Epithelial cell of esophagus (primary cell): ENCODE data around the gene DNAJC13.

ENCODE experiments used
- DNase-seq: peaks from one replicate; pipeline ENCODE4 v3.0.0; 2010; ENCODE audit warnings: low read depth
- H3K4me3 ChIP-seq: 2 replicates; pipeline ENCODE4 v1.5.1; 2011; ENCODE audit warnings: mild to moderate bottlenecking, low read length, control low read depth
- TF ChIP-seq, protein P1 (sequence below): IDR thresholded peaks from 2 replicates; pipeline ENCODE4 v1.5.1; 2011; ENCODE audit warnings: low read depth, mild to moderate bottlenecking, low read length, control low read depth, inconsistent platforms; ENCODE audit not compliant: insufficient read depth; ENCODE audit errors: missing control alignments

Gene DNAJC13

DNA sequence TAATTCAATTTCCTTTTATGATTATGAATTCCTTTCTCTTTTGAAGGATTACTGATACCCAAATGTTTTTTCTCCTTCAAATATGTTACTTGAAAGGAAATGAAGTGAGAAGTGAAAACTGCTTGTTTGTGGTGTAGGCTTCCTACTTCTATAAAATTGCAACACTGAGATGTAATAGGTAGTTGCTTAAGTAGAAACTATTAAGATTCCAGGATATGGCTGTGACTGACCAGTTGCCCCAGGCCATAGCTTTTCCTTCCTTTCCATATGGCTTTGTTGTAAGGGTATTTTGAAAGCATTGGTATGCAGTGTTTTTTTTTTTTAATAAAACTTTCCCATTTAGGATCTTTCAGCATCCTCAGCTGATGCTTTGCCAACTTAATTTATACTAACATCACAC lies 28.5 kb downstream of the DNAJC13 start:
- peak; percentile 82 for DNase-seq

DNA sequence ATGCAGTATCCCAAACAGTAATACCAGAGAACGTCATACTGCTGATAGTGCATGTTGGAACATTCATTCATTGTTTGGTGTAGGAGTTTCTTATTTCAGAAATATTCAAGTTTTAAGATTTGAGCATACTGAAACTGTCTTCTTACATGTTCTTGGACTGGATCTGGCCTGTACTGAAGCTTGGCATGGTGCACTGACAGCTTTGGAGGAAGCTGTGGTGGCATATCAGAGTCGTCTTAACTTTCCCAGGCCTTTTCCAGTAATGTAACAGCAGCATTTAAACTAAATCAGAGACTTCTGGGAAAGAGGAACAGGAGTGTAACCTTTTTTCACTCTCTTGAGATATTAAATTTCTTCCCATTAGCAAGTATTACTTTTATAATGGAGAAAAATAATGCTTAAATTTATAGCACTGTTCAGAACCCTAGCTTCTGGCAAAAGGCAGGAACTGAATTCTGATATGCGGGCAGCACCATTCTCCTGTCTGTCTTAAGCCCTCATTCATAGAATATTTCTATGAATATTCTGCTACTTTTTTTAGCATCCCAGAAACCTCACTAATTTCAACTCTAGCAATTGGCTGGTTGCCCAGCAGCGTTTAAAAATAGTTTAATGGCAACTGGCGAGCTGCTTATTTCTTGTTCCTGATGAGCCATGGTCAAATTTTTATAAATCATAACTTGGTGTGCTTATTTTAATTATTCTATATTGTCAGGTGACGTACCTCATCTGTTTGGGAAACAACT lies 31.1 kb downstream of the DNAJC13 start:
- DNase-seq, result no peak
- no peak overlapping the region for H3K4me3 ChIP-seq
- TF ChIP-seq, protein P1, sequence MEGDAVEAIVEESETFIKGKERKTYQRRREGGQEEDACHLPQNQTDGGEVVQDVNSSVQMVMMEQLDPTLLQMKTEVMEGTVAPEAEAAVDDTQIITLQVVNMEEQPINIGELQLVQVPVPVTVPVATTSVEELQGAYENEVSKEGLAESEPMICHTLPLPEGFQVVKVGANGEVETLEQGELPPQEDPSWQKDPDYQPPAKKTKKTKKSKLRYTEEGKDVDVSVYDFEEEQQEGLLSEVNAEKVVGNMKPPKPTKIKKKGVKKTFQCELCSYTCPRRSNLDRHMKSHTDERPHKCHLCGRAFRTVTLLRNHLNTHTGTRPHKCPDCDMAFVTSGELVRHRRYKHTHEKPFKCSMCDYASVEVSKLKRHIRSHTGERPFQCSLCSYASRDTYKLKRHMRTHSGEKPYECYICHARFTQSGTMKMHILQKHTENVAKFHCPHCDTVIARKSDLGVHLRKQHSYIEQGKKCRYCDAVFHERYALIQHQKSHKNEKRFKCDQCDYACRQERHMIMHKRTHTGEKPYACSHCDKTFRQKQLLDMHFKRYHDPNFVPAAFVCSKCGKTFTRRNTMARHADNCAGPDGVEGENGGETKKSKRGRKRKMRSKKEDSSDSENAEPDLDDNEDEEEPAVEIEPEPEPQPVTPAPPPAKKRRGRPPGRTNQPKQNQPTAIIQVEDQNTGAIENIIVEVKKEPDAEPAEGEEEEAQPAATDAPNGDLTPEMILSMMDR, result no peak

More for the DNA sequence above, 28.5 kb downstream of the DNAJC13 start:
- TF ChIP-seq, protein P1, result no peak
- H3K4me3 ChIP-seq, result no peak overlapping the region

DNA sequence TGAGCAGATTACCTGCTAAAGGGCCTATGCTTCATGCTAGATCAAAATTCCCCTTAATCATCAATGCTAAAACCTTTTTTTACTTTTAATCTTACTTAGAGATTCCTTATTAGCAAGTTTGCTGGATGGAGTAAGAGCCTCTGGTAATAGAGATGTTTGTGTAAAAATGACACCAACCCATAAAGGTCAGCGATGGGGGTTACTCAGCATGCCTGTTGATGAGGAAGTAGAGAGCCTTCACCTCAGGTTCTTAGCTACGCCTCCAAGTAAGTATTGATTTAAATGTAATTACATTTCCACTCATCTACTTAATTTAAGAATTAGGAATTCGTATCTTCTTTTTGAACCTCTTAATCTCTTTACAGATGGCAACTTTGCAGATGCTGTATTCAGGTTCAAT lies 38.8 kb downstream of the DNAJC13 start:
- no peak overlapping the region for H3K4me3 ChIP-seq
- TF ChIP-seq, protein P1, result no peak
- DNase-seq, result no peak

DNA sequence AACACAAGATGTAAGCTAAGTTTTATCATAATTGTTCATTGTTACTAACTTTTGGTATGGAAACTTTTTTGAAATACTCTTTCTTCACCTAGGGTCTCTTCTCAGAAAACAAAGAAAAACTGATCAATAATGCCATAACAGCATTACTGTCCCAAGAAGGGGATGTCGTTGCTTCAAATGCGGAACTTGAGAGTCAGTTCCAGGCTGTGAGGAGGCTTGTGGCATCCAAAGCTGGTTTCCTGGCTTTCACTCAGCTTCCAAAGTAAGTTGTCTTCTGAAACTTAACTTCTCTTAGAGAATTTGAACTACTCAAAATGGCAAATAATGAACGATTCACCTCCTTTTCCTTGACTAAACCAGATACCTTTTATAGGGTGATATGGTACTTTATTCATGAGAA lies 39.3 kb downstream of the DNAJC13 start:
- no peak overlapping the region for H3K4me3 ChIP-seq
- TF ChIP-seq, protein P1, result no peak
- no peak for DNase-seq

DNA sequence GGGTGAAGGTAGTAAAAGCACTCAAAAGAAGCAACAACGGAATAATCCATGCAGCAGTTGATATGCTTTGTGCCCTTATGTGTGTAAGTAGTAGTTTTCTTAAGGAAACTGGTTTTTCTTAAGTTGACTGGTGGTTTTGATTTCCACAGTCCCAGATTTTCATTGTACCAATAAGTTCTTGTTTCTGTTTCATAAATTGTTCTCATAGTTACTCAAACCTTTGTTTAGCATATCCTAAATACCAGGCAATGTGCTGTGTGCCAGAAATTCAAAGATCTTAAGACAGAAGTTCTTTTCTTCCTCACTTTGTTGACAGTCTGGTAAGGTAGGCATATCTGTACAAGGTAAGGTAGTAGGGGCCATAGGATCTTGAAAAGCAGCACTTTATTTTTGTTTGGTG lies 40.0 kb downstream of the DNAJC13 start:
- TF ChIP-seq, protein P1, result no peak
- DNase-seq, result no peak

DNA sequence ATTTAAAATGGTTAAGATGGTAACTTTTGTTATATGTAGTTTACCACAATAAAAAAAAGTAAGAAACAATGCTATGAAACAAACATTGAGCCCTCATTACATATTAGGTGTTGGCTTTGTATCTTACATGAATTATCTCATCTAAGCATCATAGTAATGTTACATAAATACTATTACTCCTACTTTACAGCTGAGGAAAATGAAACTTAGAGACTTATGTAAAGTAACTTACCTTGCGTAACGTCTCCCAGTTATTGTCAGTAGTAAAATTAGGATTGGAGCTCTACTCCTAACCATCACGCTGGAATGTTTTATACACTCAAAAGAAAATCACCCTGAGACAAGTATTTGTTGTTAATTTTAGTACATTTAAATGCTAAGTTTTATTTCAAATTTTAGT lies 42.2 kb downstream of the DNAJC13 start:
- H3K4me3 ChIP-seq, result no peak overlapping the region
- DNase-seq, result no peak
- TF ChIP-seq, protein P1, result no peak

More for the DNA sequence above, 40.0 kb downstream of the DNAJC13 start:
- H3K4me3 ChIP-seq, result no peak overlapping the region

DNA sequence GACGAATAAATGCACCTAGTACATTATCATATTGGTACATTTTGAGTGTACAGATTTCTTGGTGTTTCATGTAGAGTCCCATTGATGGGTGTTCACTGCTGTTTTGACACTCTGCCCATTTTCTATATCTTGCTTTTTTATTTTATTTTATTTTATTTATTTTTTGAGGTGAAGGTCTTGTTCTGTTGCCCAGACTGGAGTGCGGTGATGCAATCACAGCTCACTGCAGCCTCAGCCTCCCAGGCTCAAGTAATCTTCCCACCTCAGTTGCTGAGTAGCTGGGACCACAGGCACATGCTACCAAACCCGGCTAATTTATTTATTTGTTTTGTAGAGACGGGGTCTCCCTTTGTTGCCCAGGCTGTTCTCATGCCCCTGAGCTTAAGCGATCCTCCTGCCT lies 44.2 kb downstream of the DNAJC13 start:
- TF ChIP-seq, protein P1, result no peak
- no peak overlapping the region for H3K4me3 ChIP-seq
- DNase-seq, result no peak
